Stimulated activated CD4-positive, alpha-beta T cell treated with anti-CD3 and anti-CD28 coated beads, Interleukin-12 subunit alpha, Interleukin-12 subunit beta, amount 100 ng/mL, for 24 hours (primary cell): Measurements from ENCODE around the gene MTAP.
"Not testable (repeated sequence)": the region's sequence is repeated elsewhere in the genome, so short reads cannot be mapped to it uniquely, and the experiment has no call there.

Experiments used
- DNase-seq, 2 experiments: peaks; one replicate each; pipeline ENCODE4 v3.0.0-alpha.2; 2020; ENCODE audit warnings: low read depth in 2 of 2

MTAP gene

DNA sequence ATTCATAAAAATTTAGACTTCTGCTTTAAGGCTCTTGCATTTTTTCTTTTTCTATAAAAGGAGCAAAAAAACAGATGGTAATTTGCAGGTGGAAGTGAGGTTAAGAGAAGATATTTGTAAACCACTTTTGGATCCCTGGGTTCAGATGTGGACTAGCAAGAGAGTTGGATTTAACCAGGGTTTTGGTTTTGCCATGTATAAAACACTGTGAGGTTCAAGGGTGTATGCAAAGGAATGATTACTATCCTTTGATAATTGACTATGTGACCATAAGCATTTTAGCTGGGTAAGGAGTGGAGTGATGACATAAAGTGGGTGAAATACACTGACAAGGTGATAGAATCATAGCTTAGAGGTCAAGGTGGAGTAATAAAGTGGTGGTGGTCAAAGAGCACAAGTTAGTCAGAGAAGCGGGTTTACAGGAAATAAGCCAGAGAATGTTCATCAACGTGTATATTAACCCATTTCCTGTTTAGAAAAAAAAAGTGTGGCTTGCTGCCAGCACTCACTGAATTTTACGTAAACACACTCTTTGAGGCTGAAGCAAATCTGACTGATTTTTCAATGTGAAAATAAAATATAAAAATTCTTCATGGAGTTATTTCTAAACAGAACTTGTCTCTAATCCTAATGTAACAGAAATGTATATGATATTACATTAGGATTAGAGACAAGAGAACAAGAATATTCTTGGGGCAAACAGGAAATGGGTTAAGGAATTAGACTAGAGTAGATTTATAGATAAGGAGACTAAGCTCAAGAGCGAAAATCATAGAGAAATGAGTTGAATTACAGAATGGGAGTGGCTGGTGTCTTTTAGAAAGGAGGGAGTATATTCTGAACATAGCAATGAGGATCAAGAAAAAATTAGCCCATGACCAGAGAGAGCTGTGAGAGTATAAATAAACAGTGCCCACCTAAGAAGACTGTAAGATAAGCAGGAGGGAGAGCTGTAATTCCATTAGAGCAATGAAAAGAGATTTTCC lies 117.2 kb downstream of the MTAP start:
- DNase-seq = no peak

DNA sequence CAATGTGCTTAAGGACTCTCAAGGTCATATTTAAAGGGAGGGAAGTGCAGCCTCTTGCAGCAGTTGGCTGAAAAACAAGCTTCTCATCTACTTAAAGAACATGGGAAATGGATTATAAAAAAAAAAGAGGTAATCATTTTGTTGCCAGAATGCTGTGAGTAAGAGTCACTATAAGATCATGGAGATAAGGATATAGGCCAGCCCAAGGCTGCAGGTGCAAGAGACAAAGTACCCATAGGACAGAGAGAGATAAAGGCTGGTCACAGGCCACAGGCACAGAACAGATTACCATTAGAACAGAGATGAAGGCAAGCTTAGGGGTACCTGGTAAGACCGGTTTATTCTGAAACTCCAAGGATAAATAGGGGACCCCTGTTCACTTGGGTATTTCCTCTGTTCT lies 121.3 kb downstream of the MTAP start:
- no peak for DNase-seq

DNA sequence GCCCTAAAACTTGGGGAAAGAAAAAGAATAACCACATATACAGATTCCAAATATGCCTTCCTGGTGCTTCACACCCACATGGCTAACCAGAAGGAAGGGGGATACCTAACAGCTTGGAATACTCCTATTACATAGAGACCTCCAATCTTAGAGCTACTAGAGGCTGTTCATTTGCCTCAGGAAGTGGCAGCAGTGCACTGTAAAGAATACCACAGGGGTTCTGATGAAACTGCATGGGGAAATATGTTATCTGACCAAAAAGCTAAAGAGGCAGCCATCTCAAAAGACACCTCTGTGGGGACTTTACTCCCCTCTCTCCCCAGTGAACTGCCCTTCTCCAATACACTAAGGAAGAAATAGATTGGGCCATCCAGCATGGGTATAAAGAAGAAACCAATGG lies 125.3 kb downstream of the MTAP start:
- DNase-seq = no peak

DNA sequence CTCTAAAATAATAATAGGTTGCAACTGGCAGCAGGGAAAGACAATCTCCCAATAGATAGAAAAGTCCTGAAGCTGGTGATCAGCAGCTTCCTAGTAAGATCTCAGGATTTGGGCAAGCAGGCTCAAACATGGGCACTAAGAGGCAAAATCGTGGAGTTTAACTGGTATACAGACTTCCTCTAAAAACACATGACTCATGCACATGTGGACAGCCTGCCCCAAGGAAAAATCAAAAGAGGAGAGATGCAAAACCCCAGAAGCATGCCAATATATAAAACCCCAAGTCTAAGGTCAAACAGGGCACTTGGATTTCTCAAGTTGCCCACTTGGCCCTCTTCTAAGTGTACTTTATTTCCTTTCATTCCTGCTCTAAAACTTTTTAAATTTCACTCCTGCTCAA lies 129.0 kb downstream of the MTAP start:
- no peak for DNase-seq

DNA sequence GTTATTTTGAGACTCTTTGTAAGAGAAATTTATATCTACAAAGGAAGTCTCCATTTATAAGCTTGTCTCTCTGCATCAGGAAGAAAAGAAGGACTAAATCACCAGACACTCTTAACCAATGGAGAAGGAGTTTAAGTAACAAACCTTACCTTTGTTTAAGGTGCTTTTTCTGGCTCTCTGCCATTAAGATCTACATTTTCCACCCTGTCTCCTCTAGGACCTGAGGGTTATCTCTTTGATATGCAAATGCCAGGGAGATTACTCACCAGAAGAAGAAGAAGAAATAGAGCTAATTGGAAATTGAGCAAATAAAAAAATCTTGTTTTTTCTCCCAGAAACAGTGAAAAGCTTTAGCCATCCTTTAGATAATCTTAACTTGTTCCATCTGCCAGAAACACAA lies 130.8 kb downstream of the MTAP start:
- no peak for DNase-seq

DNA sequence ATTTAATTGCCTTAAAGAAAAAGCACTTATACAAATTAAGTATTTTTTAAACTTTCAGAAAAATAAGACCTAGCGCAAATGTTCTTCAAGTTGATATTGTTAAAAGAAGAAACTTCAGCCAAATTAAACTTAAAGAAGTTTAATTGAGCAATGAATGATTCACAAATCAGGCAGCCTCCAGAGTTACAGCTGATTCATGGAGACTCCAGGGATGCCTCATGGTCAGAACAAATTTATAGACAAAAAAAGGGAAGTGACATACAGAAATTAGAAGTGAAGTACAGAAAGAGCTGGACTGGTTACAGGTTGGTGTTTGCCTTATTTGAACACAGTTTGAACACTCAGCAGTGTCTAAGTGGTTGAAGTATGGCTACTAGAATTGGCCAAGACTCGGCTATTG lies 131.4 kb downstream of the MTAP start:
- DNase-seq = no peak

DNA sequence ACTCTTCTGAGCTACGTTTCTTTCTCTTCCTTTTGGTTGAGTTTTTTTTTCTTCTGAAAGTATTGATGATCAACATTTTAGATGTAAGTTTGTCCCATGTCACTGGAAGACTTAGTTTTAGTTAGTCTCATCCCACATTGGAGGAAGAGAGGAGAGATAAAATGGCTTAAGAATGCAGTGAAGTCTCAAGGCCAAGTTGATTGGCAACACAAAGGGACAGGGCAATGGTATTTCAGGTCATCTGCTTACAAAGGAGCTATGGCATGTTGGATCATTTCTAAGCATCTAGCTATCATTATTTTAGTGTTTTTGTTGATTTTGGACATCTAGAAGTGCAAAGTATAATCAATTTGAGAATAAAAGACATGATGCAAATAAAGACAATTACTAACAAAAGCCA lies 133.2 kb downstream of the MTAP start:
- DNase-seq = no peak

DNA sequence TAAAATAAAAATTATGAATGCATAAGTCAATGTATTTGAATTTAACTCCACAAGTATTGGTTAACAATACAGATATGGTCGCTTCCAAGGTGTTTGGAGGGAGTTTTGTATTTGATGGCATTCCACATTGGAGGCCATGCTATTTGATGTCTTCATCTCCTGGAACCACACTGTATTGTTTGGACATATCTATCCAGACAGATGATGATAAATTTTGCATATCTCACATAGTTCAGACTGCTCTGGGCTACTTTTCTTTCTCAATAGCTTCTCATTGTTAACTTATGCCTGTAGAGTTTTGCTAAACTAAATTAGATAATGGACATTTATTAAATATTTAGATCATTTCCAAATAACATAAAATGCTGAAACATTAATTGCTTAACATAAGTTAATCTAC lies 133.7 kb downstream of the MTAP start:
- no peak for DNase-seq

DNA sequence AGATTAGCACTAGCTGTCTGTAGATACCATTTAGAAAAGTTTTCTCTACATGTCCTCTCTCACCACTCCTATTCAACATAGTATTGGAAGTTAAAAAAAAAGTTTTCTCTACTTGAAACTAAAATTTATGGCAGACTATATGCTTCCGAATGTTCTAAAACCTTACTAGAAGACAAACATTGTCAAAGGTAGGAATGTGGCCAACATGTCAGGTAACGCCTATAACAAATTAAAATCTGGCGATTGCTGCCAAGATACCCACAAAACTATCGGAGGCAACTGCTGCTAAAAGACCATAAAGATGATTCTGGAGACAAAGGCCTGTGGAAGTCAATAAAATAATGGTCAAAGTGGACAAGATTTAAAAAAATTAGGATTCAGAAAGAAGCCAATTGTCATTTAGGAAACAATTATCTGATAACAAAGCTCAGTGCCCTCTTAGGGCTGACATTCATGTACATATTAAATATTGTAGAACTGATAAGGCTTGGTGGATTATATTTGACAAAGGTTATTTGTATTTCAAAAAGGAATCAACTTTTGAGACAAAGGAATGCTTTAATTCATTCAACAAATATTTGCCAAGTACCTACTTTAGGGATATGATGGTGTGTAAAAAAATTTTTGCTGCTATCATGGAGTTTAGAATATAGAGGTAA lies 139.0 kb downstream of the MTAP start:
- DNase-seq = no peak

DNA sequence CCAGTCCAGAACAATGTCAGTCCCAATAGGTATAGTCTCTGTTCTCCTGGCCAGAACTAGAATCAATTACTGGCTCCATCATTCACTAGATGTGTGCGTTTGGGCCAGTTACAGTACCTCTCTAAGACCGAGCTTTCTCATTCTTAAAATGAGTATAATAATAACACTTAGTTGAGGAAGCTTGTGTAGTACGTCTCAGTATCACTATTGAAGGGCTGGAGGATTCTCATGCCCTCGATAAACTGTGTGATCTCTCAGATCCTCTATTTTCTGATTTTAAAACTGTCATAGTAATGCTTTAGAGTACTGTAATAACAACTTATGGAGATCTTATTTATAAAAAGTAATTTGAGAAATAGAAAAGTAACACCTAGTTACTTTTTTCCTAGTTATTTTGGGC lies 141.0 kb downstream of the MTAP start:
- no peak for DNase-seq

DNA sequence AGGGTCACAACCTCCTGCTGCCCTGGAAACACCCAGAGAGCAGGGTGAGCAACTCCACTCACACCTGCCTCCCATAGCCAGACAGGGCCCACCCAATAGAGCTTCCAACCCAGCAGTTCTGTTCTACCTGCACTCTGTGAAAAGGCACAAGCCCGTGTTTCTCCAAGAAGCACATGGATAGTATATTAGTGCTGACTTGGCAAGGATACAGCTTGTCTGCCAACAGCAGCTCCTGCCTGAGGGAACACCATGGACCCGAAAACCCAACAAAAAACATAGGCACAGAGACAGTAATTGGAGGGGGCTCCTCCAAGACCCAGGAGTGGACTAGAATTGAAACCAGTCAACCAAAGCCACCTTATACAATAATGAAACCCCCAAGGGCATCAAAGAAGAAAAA lies 143.2 kb downstream of the MTAP start:
- no peak for DNase-seq

DNA sequence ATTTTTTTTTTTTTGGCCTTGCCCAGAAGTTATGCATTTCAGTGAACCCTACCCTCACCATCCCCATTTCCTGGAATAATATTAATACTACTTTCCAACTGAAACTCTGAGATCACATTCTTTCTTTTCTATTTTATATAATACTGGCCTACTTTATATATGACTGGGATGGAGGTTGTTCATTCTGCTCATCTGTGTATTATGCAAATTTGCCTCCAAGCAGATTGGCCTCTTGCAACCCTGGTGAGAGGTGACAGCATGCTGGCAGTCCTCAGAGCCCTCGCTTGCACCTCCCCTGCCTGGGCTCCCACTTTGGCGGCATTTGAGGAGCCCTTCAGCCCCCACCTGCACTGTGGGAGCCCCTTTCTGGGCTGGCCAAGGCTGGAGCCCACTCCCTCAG lies 156.4 kb downstream of the MTAP start:
- DNase-seq = no peak

DNA sequence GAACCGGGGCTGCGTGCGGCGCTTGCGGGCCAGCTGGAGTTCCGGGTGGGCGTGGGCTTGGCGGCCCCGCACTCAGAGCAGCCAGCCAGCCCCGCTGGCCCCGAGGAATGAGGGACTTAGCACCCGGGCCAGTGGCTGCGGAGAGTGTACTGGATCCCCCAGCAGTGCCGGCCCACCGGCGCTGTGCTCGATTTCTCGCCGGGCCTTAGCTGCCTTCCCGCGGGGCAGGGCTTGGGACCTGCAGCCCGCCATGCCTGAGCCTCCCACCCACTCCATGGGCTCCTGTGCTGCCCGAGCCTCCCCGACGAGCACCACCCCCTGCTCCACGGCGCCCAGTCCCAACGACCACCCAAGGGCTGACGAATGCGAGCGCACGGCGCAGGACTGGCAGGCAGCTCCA lies 156.8 kb downstream of the MTAP start:
- DNase-seq = not testable (repeated sequence)

DNA sequence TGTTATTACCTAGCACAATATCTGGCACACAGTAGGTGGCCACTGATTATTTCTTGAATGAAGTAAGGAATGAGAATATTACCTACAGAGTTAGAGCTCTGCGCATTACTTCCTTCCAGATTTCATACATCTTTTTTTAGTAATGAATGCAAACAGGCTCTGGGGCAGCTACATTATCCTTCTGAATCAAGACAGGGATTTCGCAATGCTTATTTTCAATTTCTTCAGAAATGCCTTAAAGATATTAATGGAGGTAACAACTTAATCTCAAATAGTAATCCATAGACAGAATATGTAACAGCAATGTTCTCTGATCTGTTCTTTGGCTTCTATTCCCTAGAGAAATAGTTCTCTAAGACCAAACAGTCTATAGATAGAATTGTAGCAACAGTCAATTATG lies 159.1 kb downstream of the MTAP start:
- no peak for DNase-seq

DNA sequence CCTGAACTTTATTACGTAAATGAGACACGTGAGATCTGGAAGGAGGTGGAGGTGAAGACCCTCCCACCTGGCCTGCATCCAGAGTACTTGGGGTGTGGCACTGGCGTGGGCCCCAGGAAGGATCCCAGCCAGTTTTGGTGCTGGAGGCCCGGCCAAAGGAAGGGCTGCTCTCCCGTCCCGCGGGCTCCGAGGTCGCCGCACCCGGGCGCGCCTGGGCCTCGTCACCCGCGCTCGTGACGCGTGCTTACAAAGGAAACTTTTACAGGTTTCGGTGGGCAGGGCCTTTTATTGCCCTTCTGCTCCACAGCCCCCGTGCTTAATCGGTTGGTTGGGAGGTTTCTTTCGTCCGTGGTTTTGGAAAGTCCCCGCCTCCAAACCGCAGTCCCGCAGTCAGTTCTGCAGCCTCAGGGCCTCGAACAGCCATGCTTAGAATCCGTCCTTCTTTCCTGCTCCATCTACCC lies 162.5 kb downstream of the MTAP start:
- DNase-seq = peak; percentile 32 to 49

DNA sequence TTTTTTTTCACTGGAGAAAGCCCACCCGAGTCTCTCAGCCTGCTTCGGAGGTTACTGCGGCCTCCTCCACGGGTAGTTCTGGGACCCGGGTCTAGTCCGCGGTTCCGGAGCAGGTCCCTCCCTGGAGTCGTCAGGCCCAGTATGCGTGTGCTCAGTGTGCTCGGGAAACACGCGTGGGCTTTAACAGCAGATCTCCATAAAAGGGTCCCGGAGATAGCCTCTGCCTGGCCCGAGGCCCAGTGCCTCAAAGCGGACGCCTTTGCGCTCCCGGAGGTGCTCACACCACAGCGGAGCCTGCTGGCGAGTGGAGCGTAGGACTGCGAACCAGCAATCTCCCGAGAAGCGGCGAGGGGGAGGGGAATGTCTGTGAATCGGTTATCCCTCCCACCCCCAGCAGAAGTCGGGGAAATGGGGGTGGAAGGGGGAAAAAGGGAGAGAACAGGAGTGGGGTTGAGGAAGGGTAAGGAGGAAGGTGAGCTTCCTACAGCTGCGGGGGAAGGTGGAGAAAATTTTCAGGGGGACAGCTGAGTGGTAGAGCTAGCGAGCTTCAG lies 163.0 kb downstream of the MTAP start:
- peak in 1 of 2 experiments; percentile 33 for DNase-seq

DNA sequence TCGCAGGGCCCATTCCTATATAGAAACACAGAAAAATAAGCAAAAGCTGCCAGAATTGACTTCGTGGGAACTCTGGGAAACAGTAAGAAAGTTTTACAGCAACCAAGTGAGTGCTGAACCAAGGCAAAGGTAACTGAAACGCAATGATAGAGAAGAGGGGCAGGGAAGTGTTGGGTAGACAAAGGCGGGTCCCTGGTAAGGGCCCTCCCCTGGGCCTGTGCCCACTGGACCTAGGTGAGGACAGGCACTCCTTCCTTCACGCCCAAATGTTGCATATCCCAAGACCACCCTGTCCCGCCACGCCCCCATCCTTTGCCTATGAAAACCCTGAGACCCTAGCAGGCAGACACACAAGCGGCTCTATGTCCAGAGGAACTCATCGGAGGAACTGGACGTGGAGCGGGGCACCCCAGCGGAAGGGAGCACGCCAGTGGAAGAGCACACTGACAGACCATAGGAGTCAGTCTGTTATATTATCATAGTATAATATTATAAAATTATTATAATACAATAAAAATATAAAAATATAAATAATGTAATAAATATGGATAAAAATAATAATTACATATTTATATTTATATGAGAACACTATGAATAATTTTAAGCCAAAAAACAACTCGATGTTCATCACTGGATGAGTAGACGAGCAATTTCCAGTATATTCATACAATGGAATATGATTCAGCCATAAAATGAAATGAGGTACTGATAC lies 163.9 kb downstream of the MTAP start:
- no peak for DNase-seq

DNA sequence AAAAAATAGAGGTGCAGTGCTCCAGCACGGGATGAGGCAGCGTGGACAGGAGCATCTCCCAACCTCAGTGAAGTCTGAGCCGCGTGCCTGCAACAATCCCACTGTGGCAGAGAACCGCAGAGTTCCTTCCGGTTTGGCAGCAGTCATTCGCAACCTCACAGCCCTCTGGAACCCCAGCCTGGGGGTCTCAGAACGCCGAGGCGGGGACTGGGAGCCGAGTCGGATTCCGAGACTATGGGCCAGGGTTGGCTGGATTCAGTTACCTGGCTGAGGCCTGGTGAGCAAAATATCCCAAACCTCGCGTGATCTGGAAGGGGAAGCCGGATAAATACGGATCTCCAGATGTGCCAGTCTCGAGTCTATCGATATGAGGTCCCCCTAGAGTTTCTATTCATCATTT lies 164.7 kb downstream of the MTAP start:
- no peak for DNase-seq

DNA sequence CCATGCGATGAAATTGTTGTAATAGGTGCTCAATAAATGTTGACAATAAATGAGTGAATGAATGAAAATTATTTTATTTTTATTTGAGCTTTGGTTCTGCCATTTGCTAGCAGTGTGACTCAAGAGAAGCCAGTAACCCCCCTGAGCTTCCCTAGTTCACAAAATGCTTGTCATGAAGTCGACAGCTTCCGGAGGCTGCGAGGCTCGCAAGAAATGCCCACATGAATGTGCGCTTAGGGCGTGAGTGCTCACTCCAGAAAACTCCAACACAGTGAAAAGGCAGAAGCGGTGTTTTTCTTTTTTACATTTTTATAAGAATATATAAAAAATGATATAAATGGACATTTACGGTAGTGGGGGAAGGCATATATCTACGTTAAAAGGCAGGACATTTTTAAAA lies 165.3 kb downstream of the MTAP start:
- no peak for DNase-seq

DNA sequence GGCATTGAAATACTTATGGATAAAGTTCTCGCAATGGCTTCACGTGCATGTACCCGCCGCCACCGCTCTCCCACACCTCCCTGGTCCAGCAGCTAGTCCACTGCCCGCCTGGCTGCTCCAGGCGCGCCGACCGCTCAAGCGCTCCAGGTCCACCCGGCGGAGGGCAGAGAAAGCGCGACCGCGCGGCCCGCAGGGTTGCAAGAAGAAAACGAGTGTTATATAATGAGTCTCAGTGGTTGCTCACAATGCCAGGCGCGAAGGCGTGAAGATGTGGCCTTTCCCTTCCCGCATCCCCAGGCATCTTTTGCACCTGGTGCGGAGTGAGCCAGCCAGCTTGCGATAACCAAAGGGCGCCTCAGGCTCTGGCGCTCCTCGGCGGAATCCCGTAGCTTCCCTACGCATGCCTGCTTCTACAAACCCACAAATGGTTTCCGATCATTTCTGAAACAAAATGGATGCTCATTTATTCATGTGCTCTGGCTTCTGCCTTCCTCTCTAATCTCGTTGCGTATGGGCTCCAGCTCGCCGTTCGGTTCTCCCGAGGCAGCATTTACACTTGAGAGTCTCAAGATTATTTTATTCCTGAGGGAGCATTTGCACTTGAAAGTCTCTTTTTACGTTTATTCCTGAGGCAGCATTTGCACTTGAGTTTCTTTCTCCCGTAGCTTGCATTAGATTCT lies 166.0 kb downstream of the MTAP start:
- DNase-seq = no peak
